ENCODE results near the gene BBS9.

The BBS9 gene

GRCh38 chr7:33554576-33554975 lies 425.2 kb downstream of the BBS9 start:
- no peak for DNase-seq (ENCODE audit: low spot score)

GRCh38 chr7:33556472-33556871 lies 427.1 kb downstream of the BBS9 start:
- DNase-seq (ENCODE audit: low spot score): no peak

GRCh38 chr7:33558549-33559323 lies 429.4 kb downstream of the BBS9 start:
- no peak for DNase-seq (ENCODE audit: low spot score)

- no peak for DNase-seq (ENCODE audit: low spot score)
Observed at GRCh38 chr7:33559324-33559710, 430.0 kb downstream of the BBS9 start.

- no peak for DNase-seq (ENCODE audit: low spot score)
Observed at GRCh38 chr7:33562996-33563395, 433.6 kb downstream of the BBS9 start.

GRCh38 chr7:33563651-33564050 lies 434.3 kb downstream of the BBS9 start:
- no peak for DNase-seq (ENCODE audit: low spot score)

- DNase-seq (ENCODE audit: low spot score): no peak
Observed at GRCh38 chr7:33578166-33578565, 448.8 kb downstream of the BBS9 start.

- no peak for DNase-seq (ENCODE audit: low spot score)
Observed at GRCh38 chr7:33578881-33579672, 449.7 kb downstream of the BBS9 start.

- DNase-seq (ENCODE audit: low spot score): no peak
Observed at GRCh38 chr7:33579673-33579960, 450.3 kb downstream of the BBS9 start.

- no peak for DNase-seq (ENCODE audit: low spot score)
Observed at GRCh38 chr7:33581236-33581635, 451.9 kb downstream of the BBS9 start.

GRCh38 chr7:33582104-33582503 lies 452.7 kb downstream of the BBS9 start:
- no peak for DNase-seq (ENCODE audit: low spot score)

GRCh38 chr7:33582533-33582932 lies 453.2 kb downstream of the BBS9 start:
- no peak for DNase-seq (ENCODE audit: low spot score)

- DNase-seq (ENCODE audit: low spot score): no peak
Observed at GRCh38 chr7:33589911-33590310, 460.5 kb downstream of the BBS9 start.

GRCh38 chr7:33590916-33591315 lies 461.6 kb downstream of the BBS9 start:
- no peak for DNase-seq (ENCODE audit: low spot score)

- no peak for DNase-seq (ENCODE audit: low spot score)
Observed at GRCh38 chr7:33591490-33591889, 462.1 kb downstream of the BBS9 start.

GRCh38 chr7:33592718-33593117 lies 463.4 kb downstream of the BBS9 start:
- no peak for DNase-seq (ENCODE audit: low spot score)

GRCh38 chr7:33593611-33594010 lies 464.2 kb downstream of the BBS9 start:
- no peak for DNase-seq (ENCODE audit: low spot score)

GRCh38 chr7:33596686-33597085 lies 467.3 kb downstream of the BBS9 start:
- no peak for DNase-seq (ENCODE audit: low spot score)

GRCh38 chr7:33597181-33597580 lies 467.8 kb downstream of the BBS9 start:
- DNase-seq (ENCODE audit: low spot score): no peak

- DNase-seq (ENCODE audit: low spot score): no peak
Observed at GRCh38 chr7:33601101-33601500, 471.7 kb downstream of the BBS9 start.

GRCh38 chr7:33601884-33602283 lies 472.5 kb downstream of the BBS9 start:
- no peak for DNase-seq (ENCODE audit: low spot score)

- DNase-seq (ENCODE audit: low spot score): no peak
Observed at GRCh38 chr7:33604056-33604455, 474.7 kb downstream of the BBS9 start.

- no peak for DNase-seq (ENCODE audit: low spot score)
Observed at GRCh38 chr7:33610918-33611317, 481.6 kb downstream of the BBS9 start.

- DNase-seq (ENCODE audit: low spot score): no peak
Observed at GRCh38 chr7:33612442-33612841, 483.1 kb downstream of the BBS9 start.

Data from SW480 (cell line).